ENCODE measurements around the gene SVIL. TPM values are rescaled to one million over a fixed set of nuclear protein-coding genes. Genes with fewer than 3 reads are reported as not detected.
"Not testable (repeated sequence)": the region's sequence is repeated elsewhere in the genome, so short reads cannot be mapped to it uniquely, and the experiment has no call there.

SVIL gene
- total and polyA plus RNA-seq, 7 donors, result 70.6 to 1,728 (median 792) TPM

- Histone ChIP-seq H3K36me3 (ENCODE audit: insufficient read depth in 1 of 2, low read depth in 1 of 2) (peaks cover 0 to 54% of the 10 kb centered on the region in 2 donors), H3K27ac (peak overlapping the region; percentile 56), H3K4me3 (no peak overlapping the region), H3K4me1 (peaks cover 50% of the 10 kb centered on the region), H3K27me3 (ENCODE audit: insufficient read depth in 3 of 3, low read length in 2 of 3) (no peaks in the 10 kb centered on the region), H3K9me3 (no peaks in the 10 kb centered on the region)
- 76 to 81% (median 78%) methylated on average over 8 of the region's 8 CpGs for WGBS, 3 donors
- DNase-seq, result no peak
- no peak for ATAC-seq
- TF ChIP-seq CTCF (IDR thresholded peaks at IDR 0.05), result no peak
- intact Hi-C loops (cut with DNase I), result no loop called here
Observed at GRCh38 chr10:29576681-29577080, 58.1 kb downstream of the SVIL start.

- peak overlapping the region; percentile 56 for H3K27ac ChIP-seq
- H3K27me3 ChIP-seq (ENCODE audit: insufficient read depth in 3 of 3, low read length in 2 of 3), result no peaks in the 10 kb centered on the region
- TF ChIP-seq CTCF (IDR thresholded peaks at IDR 0.05), result no peak
- peaks cover 0 to 59% of the 10 kb centered on the region in 2 donors for H3K36me3 ChIP-seq (ENCODE audit: insufficient read depth in 1 of 2, low read depth in 1 of 2)
- WGBS, 3 donors, result 58 to 79% (median 75%) methylated on average over 2 of the region's 2 CpGs
- no peak overlapping the region for H3K4me3 ChIP-seq
- no peaks in the 10 kb centered on the region for H3K9me3 ChIP-seq
- ATAC-seq, result peak in 1 of 4 donors; percentile 2
- H3K4me1 ChIP-seq, result peaks cover 64% of the 10 kb centered on the region
- DNase-seq, result no peak
- intact Hi-C loops (cut with DNase I), result no loop called here
Observed at GRCh38 chr10:29575098-29575455, 59.7 kb downstream of the SVIL start.

GRCh38 chr10:29574212-29575097, 60.3 kb downstream of the SVIL start:
- 63 to 72% (median 64%) methylated on average over 9 to 10 of the region's 10 CpGs for WGBS, 3 donors
- peak; percentile 43 to 67 (median 56) for ATAC-seq
- H3K9me3 ChIP-seq; DNase-seq; intact Hi-C loops (cut with DNase I); H3K4me3 ChIP-seq; H3K27me3 ChIP-seq (ENCODE audit: insufficient read depth in 3 of 3, low read length in 2 of 3): not testable (repeated sequence)
- H3K4me1 ChIP-seq, result peaks cover 65% of the 10 kb centered on the region
- H3K36me3 ChIP-seq (ENCODE audit: insufficient read depth in 1 of 2, low read depth in 1 of 2), result peaks cover 0 to 61% of the 10 kb centered on the region in 2 donors
- H3K27ac ChIP-seq, result peak overlapping the region; percentile 56

- H3K4me3 ChIP-seq; H3K27me3 ChIP-seq (ENCODE audit: insufficient read depth in 3 of 3, low read length in 2 of 3); H3K9me3 ChIP-seq; DNase-seq; intact Hi-C loops (cut with DNase I); ATAC-seq: not testable (repeated sequence)
- peaks cover 43% of the 10 kb centered on the region for H3K4me1 ChIP-seq
- peaks cover 0 to 59% of the 10 kb centered on the region in 2 donors for H3K36me3 ChIP-seq (ENCODE audit: insufficient read depth in 1 of 2, low read depth in 1 of 2)
- H3K27ac ChIP-seq, result peak overlapping the region; percentile 60
- 16 to 23% (median 20%) methylated on average over 2 of the region's 2 CpGs for WGBS, 3 donors
Observed at GRCh38 chr10:29570248-29570647, 64.5 kb downstream of the SVIL start.

GRCh38 chr10:29569795-29570194, 65.0 kb downstream of the SVIL start:
- H3K9me3 ChIP-seq, result no peaks in the 10 kb centered on the region
- peaks cover 43% of the 10 kb centered on the region for H3K4me1 ChIP-seq
- intact Hi-C loops (cut with DNase I), result no loop called here
- no peak for ATAC-seq
- H3K27ac ChIP-seq, result peak overlapping the region; percentile 60
- H3K27me3 ChIP-seq (ENCODE audit: insufficient read depth in 3 of 3, low read length in 2 of 3), result no peaks in the 10 kb centered on the region
- DNase-seq, result no peak
- no peak overlapping the region for H3K4me3 ChIP-seq
- no peak for TF ChIP-seq CTCF (IDR thresholded peaks at IDR 0.05)
- H3K36me3 ChIP-seq (ENCODE audit: insufficient read depth in 1 of 2, low read depth in 1 of 2), result peaks cover 0 to 58% of the 10 kb centered on the region in 2 donors

Data from psoas muscle (tissue), 8 donors.